GM19324 (cell line): ENCODE data around the gene RASAL3.
A peak's percentile ranks its signal among the peaks of the same experiment; 100 is the strongest.

Experiments used
- ATAC-seq: cut with Tn5 transposase; IDR thresholded peaks from one replicate; pipeline ENCODE4 v1.9.1; 2021; ENCODE audit warnings: mild to moderate bottlenecking, moderate library complexity; ENCODE audit not compliant: unreplicated experiment, low FRiP score

RASAL3 gene

DNA sequence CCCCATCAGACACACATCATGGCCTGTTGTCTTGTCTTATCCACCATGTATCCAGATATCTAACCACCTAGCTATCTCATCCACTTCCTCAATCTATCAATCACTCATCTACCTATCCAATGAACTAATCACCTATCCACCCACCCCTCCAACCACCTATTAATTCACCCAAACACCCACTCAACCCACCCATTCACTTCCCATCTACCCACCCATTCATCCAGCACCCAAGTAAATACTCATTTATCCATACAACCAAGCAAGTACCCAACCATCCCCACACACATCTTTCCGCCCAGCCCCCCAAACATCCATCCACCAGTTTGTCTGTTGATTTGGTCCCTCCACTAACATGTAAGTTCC lies 13.8 kb downstream of the RASAL3 start:
- no peak for ATAC-seq

DNA sequence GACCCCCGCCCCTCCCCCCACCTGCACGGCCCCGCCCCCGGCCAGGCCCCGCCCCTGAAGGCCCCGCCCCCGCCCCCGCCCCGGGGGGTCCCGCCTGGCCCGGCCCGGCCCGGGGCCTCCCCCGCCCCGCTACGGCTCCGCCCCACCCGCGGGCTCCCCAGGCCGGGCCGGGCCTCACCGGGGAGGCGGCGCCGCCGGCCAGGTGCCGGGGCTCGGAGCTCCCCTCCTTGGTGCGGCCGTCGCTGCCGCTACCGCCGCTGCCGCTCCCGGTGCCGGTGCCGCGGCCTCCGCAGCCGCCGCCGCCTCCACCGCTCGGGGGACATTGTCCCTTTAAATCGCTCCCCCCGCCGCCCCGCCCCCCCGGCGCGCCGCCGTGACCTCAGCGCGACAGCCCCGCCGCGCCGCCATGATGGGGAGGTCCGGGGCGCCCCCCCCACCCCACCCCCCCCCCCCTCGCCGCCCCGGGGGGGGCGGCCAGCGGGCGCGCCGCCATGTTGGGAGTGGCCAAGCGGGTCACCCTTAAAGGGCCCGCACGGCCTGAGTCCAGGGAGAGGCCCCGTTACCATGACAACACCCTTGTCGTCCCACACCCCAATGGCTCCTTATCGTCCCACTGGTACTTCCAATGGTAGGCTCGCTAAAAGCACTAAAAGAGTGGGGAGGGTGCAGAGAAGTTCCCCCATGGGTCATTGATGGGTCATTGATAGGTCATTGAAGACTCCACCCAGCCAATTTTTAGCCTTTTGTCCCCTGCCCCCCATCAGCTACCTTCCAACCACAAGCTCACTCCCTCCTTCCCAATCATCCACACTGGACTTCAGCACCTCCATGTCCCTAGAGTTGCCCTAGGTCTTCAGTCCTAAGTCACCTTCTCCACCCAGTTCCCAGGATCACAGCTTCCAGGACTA lies 14.5 kb downstream of the RASAL3 start, which contains the start of gene WIZ:
Gene WIZ (minus strand): TSS at position 337 of the 908 bp plus-strand sequence. CDS start 1,649 bp downstream, outside the sequence.
- ATAC-seq, result peak; percentile 62

DNA sequence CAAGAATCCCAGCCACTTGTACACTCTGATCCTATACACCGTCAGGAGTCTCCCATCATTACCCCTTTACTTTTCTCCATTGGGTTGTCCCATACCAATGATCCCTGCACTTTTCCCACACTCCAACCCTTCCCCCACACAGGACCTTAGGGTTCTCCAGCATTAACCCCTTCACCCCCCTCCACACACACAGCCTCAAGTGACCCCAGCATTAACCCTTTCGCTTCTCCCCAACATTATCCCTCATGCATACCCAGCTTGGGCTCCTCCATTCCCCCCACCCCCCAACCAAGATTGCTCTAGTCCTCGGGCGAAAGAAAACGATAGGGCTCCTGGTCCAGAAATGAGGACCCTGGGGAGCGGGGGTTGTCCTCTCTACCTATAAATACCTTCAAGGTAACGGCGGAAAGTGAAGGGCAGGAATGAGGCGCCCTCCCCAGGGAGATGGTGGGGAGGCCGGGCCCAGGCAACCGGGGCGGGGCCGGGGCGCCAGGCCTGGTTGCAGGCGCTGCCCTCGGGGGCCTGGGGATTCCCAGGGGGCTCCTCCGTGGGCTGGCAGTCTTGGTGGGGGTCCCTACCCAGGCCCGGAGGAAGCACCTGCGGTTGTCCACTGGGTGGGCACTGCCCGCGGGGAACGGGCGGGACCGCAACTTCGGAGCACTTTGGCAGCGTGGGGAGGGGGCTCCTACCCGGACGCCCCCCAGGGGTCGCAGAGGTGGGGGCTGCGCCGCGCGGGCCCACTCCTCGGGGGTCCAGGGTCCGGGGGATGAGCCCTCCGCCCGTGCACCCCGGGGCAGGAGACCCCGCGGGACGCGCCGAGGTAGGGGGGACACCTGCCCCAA lies 15.3 kb downstream of the RASAL3 start:
- ATAC-seq, result peak; percentile 2

DNA sequence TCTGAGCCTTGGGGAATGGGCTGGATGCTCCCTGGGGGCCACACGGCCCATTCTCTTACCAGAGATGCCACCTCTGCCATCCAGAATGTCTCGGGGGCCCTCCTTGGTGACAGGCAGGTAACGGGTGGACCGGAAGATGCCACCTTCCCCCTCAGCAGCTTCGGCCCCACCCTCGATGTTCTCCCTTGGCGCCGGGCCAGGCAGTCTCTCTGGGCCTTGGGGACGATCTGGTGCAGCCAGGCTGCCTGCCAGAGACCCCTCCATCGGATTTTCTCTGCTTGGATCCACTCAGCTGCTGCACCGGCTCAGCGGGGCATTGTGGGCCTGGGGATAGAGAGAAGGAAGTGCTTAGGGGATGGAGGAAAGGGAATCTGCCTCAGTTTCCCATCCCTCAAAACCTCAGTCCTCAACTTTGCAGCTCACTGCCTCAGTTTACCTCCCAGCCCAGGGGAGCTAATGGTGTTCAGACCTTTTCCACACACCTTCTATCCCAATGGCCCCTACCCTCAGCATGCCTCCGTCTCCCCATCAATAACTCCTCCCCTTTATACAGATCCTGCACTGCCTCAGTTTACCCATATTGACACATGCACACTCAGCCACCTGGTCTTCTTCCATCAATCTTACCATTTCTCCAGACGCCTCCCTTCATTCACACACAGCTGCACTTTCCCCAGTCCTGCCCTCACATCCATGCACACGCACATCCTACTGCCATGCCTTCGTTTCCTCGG lies 16.1 kb downstream of the RASAL3 start:
- ATAC-seq, result no peak

DNA sequence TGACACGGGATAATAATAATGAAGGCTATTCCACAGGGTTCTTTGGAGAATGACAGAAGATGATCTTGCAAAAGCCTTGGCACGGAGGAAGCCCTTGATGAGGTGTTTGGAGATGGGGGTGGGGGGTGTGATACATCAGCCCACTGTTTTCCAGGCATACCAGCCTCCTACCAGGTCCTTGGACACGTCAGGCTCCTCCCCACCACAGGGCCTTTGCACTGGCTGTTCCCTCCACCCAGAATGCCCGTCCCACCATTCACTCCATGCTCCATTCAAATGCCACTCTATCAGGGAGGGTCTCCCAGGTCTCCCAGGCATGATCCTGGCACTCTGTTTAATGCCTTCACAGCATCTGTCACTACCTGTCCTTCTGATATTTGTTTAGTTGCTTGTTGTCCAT lies 17.3 kb downstream of the RASAL3 start:
- no peak for ATAC-seq

DNA sequence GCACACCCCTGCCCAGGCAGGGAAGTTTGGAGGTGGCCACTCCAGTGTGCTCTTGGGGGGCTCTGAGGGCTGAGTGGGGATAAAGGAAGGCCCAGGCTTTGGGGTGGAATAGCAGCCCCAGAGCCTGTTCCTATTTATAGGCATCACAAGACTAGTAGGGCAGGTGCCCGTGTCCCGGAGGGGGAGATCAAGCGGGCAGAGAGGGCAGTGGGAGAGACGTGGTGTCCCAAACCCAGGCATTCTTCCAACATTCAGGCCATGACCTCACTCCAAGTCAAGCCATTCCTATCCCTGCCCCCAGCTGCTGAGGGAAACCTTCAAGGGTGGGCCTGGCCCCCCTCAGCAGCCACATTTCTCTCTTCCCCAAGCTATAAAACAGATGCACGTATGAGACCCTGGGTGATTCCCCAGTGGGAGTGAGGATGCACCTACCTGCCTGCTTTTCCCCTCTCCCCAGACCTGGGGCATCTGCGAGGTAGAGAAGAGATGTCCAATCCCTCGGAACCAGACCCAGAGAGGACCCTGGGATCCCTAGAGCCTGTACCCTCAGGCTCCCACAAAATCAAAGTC lies 18.5 kb downstream of the RASAL3 start:
- ATAC-seq, result no peak

DNA sequence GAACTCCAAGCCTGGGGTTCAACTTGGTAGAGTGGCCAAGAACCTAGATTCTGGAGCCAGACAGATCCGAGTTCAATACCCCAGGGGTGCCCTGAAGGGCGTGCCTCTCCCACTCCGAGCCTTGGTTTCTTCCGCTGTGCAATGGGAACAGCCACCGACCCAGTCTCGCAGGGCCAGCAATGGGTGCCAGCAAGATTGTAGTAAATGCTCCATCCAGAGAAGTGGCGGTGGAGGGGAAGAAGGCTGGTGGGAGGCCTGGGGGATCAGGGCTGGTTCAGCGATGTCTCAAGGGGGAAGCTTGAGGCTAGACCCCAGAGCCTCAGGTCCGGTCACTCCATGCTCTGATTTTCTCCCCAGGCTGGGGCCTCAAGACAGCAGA lies 19.1 kb downstream of the RASAL3 start:
- ATAC-seq, result no peak

DNA sequence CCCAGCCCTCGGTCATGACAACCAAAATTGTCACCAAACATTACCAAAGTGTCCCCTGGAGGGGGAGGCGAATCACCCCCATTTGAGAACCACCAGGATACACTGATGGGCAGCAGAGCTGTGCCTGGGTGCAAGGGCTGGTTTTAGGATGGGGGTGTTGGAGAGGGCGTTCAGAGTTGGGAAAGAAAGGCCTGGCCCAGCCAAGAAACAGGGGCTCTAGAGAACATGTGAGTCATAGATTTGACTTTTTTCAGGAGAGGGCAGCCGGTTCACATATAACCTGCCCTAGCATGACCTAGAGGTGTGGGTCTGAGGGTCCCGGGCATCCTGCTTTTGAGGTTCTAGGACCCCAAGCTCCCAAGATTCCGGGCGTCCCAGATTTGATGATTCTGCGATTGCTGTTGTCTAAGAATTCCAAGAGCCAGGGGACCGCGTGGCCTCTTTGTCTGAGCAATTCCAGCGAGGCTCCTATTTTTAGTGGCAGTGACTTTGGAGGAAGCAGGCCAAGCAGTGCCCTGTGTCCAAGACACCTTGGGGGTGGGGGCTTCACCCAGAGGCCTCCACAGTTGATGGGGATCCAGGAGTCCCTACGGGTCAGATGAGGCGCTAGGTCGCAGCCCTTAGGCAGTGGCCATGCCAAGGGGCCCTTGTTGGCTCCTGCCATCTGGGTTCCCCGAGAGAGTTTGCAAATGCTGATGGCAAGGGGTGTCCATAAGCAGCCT lies 19.7 kb downstream of the RASAL3 start:
- ATAC-seq, result no peak

DNA sequence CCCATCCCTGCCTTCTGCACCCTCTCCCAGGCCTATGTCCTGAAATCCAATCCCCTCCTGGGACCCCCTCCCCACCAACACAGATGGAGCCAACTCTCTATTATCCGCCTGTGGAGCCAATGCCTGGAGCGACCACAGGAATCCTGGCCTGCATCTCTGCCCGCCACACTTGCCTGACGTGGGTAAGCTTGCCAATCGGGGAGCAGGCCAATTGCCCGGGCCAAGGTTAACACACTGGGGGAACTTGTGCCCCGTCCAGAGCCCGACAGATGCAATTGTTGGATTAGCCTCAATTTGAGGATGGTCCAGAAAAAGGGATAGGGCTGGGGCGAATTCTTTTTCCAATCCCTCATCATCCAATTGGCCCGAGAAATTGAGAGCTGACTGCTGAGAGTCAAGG lies 20.5 kb downstream of the RASAL3 start:
- no peak for ATAC-seq

DNA sequence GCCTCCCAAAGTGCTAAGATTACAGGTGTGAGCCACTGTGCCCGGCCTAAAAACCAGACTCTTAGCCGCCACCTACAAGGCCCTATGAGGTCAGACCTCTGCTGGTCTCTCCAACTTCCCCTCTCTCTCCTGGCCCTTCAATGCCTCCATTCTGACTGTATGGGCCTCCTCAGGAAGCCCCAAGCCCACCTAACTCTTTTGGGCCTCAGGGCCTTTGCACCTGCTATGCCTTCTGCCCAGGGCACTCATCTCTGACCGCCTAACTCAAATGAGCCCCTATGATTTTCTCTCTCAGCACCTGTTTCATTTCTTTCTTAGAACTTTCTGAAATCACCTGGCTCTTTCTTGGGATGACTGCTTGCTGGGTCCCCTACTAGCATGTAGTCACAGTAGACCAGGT lies 21.0 kb downstream of the RASAL3 start:
- no peak for ATAC-seq

DNA sequence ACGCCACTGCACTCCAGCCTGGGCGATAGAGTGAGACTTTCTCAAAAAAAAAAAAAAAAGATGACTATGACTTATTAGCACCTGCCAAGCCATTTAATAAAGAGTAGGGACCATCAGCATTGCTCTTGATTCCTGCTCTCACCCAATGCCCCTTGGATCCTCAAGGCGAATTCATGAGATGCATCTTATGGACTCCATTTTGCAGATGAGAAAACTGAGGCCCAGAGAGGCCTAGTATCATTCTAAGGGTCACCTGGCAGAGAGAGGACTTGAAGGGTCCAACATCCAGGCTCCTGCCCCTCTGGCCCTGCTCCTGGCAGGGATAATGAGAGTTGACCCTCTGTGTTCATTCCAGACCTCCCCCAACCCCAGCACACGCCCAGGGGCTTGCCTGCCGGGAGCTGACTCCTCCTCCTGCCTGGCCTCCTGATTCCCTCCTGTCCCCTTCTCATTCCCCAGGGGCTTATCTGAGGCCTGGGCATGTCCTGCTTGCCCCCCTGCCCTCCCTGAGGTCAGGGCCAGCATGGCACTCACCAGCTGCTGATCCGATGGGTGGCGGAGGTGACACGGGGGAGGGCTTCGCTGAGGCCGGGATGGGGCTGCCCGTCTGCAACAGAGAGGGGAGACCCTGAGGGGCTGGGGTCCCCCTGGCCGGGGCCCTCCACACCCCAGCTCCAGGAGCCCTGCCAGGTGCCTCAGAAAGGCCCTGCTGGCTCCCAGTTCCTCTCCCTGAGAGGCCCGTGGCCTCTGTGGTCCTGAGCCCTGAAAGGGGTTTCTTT lies 22.0 kb downstream of the RASAL3 start:
- ATAC-seq, result no peak

DNA sequence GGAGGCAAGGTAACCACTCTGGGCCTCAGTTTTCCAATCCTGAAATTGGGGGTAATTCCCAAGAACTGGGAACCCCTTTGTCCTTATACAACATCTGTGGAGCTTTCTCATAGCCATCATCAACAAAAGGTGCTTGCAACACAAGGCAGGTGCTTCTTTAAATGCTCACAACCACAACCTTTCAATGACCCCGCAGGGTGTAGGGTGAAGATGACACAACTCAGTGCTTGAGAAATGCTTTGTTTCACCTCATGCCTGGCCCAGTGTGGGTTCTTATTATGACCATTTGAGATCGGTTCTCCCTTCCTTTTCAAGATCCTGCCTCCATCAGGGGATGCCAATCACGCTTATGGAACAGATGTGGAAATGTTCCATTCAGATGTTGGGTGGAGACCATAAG lies 23.0 kb downstream of the RASAL3 start:
- ATAC-seq, result no peak

DNA sequence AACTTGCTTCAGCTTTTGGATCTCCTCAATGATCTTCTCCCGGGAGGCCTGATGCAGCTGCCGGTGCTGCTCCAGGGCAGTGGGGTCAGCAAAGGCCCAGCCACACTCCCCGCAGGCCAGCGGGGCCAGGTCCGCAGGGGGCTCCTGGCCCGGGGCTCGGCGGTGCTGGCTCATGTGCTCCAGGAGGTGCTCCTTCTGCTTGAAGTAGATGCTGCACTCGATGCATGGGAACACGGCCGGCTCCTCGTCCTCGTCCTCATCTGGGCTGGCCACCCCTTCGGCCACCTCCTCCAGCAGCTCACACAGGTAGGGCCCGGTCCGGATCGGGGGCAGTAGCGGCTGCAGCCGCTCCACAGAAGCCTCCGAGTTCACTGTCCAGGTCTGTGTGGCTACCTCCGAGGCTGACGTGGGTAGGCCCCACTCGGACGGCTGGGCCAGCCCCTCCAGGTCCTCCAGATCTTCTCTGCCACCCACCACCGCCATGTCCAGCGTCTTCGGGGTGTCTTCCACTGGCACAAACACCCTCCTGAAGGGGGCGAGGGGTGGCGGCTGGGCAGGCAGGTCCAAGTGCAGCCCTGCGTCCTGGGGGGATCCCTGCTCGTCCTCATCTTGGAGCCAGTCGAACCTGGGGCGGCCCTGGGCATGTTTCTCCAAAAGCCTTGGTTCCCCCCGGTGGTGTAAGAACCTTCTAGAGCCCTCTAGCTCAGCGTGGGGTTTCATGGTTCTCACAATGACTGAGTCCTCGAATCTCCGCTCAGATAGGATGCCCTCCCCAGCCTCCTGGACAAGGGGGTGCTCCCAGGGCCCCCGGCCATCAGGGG lies 24.3 kb downstream of the RASAL3 start:
- ATAC-seq, result no peak

DNA sequence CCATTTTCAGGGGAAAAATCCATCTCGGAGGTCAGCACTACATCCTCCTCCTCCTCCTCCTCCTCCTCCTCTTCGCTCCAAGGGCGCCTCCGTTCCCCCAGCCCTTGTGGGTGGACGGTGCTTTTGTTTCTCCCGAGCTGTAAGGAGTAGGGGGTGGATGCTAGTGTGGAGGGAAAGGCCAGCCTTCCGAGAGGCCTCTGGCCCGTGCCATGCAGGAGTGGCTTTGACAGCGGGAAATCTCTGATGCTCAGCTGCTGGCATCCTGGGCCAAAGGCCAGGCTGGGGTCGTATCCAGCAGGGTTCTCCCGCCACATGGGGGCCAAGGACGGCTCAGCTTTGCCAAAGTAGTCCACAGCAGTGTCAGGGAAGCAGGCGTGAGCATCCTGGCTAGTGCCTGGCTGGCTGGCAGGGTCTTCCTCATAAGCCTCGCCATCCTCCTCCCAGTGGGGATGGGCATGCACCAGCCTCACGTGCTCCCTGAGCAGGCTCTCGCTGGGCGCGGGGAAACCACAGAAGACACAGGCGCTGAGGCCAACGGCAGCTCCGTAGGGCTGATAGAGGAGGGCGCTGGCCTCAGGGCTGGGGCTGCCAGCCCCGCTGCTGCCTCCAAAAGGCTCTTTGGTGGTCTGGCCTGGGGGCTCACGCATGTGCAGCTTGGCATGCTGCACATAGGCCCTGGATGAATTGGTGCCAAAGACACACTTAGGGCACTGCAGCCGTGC lies 25.1 kb downstream of the RASAL3 start:
- no peak for ATAC-seq

DNA sequence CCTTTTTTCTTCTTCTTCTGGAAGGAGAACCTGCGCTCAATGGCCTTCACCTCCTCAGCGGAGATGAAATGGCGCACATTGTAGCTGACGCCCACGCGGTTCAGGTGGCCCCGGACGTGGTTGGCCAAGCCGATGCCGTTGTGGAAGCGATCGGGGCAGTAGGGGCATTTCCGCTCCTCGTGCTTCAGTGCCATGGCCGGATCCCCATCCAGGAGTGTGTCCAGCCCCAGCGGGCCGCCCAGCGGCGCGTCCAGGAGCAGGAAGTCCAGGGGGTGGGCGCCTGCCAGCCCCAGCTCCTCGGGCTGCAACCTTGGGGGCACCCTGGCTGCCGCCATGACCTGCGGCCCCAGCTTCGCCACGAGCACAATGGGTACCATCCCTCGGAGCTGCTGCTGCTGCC lies 25.8 kb downstream of the RASAL3 start:
- ATAC-seq, result no peak

DNA sequence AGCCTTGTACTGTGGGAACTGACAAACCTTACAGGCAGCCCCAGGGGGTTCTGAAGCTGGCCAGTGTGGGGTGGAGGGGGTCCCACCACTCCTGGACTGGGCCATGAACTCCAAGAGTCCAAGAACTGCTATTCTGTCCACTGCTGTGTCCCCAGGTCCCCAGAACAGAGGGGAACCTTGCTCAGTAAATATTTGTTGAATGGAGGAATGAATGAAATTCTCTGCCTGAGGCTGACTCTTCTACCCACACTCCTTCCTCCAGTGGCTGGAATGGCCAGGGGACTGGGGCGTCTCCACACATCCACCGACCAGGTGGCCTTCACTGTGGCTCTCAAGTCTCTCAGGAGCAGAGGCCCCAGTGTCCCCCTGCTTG lies 26.2 kb downstream of the RASAL3 start:
- ATAC-seq, result no peak

DNA sequence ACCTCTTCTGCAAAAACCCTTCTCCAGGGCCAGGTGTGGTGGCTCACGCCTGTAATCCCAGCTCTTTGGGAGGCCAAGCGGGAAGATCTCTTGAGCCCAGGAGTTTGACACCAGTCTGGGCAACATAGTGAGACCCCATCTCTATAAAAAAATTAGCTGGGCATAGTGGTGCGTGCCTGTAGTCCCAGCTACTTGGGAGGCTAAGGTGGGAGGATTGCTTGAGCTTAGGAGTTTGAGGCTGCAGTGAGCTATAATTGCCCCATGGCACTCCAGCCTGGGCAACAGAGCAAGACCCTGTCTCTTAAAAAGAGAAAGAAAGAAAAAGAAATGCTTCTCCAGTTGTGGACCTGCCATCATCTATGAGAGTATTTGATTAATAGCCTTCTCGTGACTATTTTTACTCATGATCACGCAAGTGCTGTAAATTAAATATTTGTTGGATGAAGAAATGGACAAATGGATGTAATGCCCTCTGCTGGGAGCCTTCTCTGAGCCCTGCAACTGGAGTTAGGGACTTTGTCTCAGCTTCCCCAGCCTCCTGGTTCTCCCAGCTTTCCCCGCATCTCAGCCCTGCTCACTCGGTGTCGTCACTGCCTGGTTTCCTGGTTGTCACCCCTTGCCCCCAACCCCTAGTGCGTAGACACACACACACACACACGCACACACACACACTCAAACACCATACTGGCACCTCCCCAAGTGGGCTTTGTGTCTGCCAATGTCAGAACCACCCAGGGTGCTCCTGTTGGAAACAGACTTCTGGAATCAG lies 26.8 kb downstream of the RASAL3 start:
- no peak for ATAC-seq
